HCT116 (cell line): ENCODE results near the gene ITM2B. TPM values are rescaled to one million over a fixed set of nuclear protein-coding genes. Genes with fewer than 3 reads are reported as not detected.

ENCODE experiments used
- ATAC-seq: fragments of 200-7000 bp; cut with Tn5 transposase; 2 replicates; pipeline ENCODE4 v1.9.1; 2020; ENCODE audit warnings: mild to moderate bottlenecking, moderate library complexity
- BruUV-seq: library from RNA; stranded (reverse); fragments of 400-500 nt; replicated peaks from 2 replicates; lab custom pipeline; 2021; lab: Mats Ljungman, UMichigan
- CTCF ChIA-PET: fragments of 300-600 bp; sonication (Branson Sonifier 250); formaldehyde crosslinking; loops from one replicate; lab custom pipeline; 2021; ENCODE audit warnings: antibody characterized with exemption; lab: Charles Lee
- POLR2A ChIA-PET: fragments of 300-600, 350-600 bp; sonication (Branson Sonifier 250); formaldehyde crosslinking; loops from one replicate; lab custom pipeline; 2021; ENCODE audit warnings: antibody characterized with exemption; lab: Charles Lee
- RAD21 ChIA-PET, 2 experiments: fragments of 300-600 bp; sonication (Branson Sonifier 250); formaldehyde crosslinking; loops; one replicate each; lab custom pipeline; 2023; ENCODE audit warnings: low total read pairs in 2 of 2; ENCODE audit not compliant: uncharacterized antibody in 2 of 2, unreplicated experiment in 2 of 2, low non-redundant PET in 1 of 2; lab: Charles Lee
- DNase-seq: peaks from one replicate; pipeline ENCODE4 v3.0.0-alpha.2; 2010; ENCODE audit warnings: low read depth, low spot score
- H2AFZ ChIP-seq: fragments of 200-600 bp; shearing (Covaris generic), sonication (generic); 2 replicates; pipeline ENCODE4 v1.6.1; 2017; ENCODE audit warnings: low read depth, mixed run types, mixed read lengths, antibody characterized with exemption, low read length; ENCODE audit not compliant: poor library complexity, severe bottlenecking
- H3K27ac ChIP-seq: 2 replicates; pipeline ENCODE4 v1.5.1; 2012; ENCODE audit warnings: low read depth, low read length
- H3K27me3 ChIP-seq: fragments of 200-600 bp; sonication (generic); 2 replicates; pipeline ENCODE4 v1.6.1; 2016; ENCODE audit warnings: mixed run types, low read length, mixed read lengths; ENCODE audit not compliant: insufficient read depth
- H3K36me3 ChIP-seq, 2 experiments: fragments of 200-500 bp in 1 of 2; fragments of 200-600 bp in 1 of 2; sonication (Bioruptor generic) in 1 of 2; sonication (generic) in 1 of 2; 2 replicates each; pipeline versions ENCODE4 v1.5.1 to v1.6.1; 2014 to 2016; ENCODE audit warnings: low read length in 2 of 2, inconsistent platforms in 1 of 2, mixed read lengths in 1 of 2, mixed run types in 1 of 2; ENCODE audit not compliant: insufficient read depth in 2 of 2, control insufficient read depth in 1 of 2
- H3K4me1 ChIP-seq, 2 experiments: fragments of 200-600 bp in 1 of 2; sonication (generic) in 1 of 2; 2 replicates each; pipeline versions ENCODE4 v1.5.1 to v1.6.1; 2012 to 2017; ENCODE audit warnings: low read length in 2 of 2, inconsistent platforms in 1 of 2, mild to moderate bottlenecking in 1 of 2, mixed read lengths in 1 of 2, mixed run types in 1 of 2, moderate library complexity in 1 of 2; ENCODE audit not compliant: insufficient read depth in 2 of 2, control insufficient read depth in 1 of 2
- H3K4me2 ChIP-seq: fragments of 200-600 bp; sonication (generic); 2 replicates; pipeline ENCODE4 v1.6.1; 2017; ENCODE audit warnings: mixed run types, low read length, mixed read lengths
- H3K4me3 ChIP-seq, 2 experiments: fragments of 200-600 bp in 1 of 2; sonication (generic) in 1 of 2; replicated peaks in 1 of 2; 2 replicates each; pipeline ENCODE4 v1.5.1; 2011 to 2016; ENCODE audit warnings: low read length in 2 of 2, control low read depth in 1 of 2, low read depth in 1 of 2, mild to moderate bottlenecking in 1 of 2, mixed read lengths in 1 of 2, mixed run types in 1 of 2
- H3K79me2 ChIP-seq: fragments of 200-600 bp; sonication (generic); 2 replicates; pipeline ENCODE4 v1.6.1; 2017; ENCODE audit warnings: mild to moderate bottlenecking, mixed run types, low read length, moderate library complexity, mixed read lengths; ENCODE audit not compliant: insufficient read depth
- H3K9ac ChIP-seq: fragments of 200-600 bp; sonication (generic); 2 replicates; pipeline ENCODE4 v1.6.1; 2016; ENCODE audit warnings: low read length, mixed read lengths
- H3K9me2 ChIP-seq: fragments of 200-600 bp; sonication (generic), shearing (Covaris generic); 2 replicates; pipeline ENCODE4 v1.6.1; 2017; ENCODE audit warnings: mixed run types, mild to moderate bottlenecking, moderate library complexity; ENCODE audit not compliant: insufficient read depth
- H3K9me3 ChIP-seq, 2 experiments: fragments of 200-500 bp in 1 of 2; fragments of 200-600 bp in 1 of 2; sonication (Bioruptor generic) in 1 of 2; sonication (generic) in 1 of 2; 2 replicates each; pipeline ENCODE4 v1.6.1; 2014 to 2017; ENCODE audit warnings: low read length in 2 of 2, mixed read lengths in 2 of 2, inconsistent platforms in 1 of 2, low read depth in 1 of 2, mild to moderate bottlenecking in 1 of 2, mixed run types in 1 of 2, moderate library complexity in 1 of 2; ENCODE audit not compliant: control insufficient read depth in 1 of 2, insufficient read depth in 1 of 2
- H4K20me1 ChIP-seq: fragments of 200-600 bp; sonication (generic), shearing (Covaris generic); 2 replicates; pipeline ENCODE4 v1.6.1; 2017; ENCODE audit warnings: mixed run types, mild to moderate bottlenecking, moderate library complexity; ENCODE audit not compliant: insufficient read depth
- CBX3 ChIP-seq: IDR thresholded peaks from 2 replicates; pipeline ENCODE4 v1.6.1; 2012; ENCODE audit warnings: low read depth
- ELF1 ChIP-seq: IDR thresholded peaks from 2 replicates; pipeline ENCODE4 v1.6.1; 2012; ENCODE audit warnings: low read depth, borderline replicate concordance
- EZH2 ChIP-seq: fragments of 200-600 bp; sonication (generic); IDR thresholded peaks from 2 replicates; pipeline ENCODE4 v1.6.1; 2017; ENCODE audit warnings: antibody characterized with exemption, mixed run types
- EZH2phosphoT487 ChIP-seq: fragments of 200-600 bp; IDR thresholded peaks from 2 replicates; pipeline ENCODE4 v1.6.1; 2018; ENCODE audit warnings: antibody characterized with exemption, borderline replicate concordance
- JUND ChIP-seq: IDR thresholded peaks from 2 replicates; pipeline ENCODE4 v1.6.1; 2012
- POLR2A ChIP-seq: IDR thresholded peaks from 2 replicates; pipeline ENCODE4 v1.7.0; 2011; ENCODE audit warnings: borderline replicate concordance; ENCODE audit not compliant: insufficient read depth, insufficient read length; ENCODE audit errors: extremely low read depth
- RAD21 ChIP-seq: IDR thresholded peaks from 2 replicates; pipeline ENCODE4 v1.6.1; 2012; ENCODE audit warnings: low read depth, mild to moderate bottlenecking
- REST ChIP-seq: IDR thresholded peaks from 2 replicates; pipeline ENCODE4 v1.6.1; 2012; ENCODE audit warnings: low read depth
- SIN3A ChIP-seq: IDR thresholded peaks from 2 replicates; pipeline ENCODE4 v1.6.1; 2012; ENCODE audit warnings: low read depth
- TCF7L2 ChIP-seq: IDR thresholded peaks from 2 replicates; pipeline ENCODE4 v1.7.0; 2011; ENCODE audit warnings: borderline replicate concordance, inconsistent platforms; ENCODE audit not compliant: insufficient read depth, insufficient read length; ENCODE audit errors: extremely low read depth
- YY1 ChIP-seq: IDR thresholded peaks from 2 replicates; pipeline ENCODE4 v1.6.1; 2011; ENCODE audit warnings: low read length, low read depth, moderate library complexity, mild to moderate bottlenecking; ENCODE audit not compliant: insufficient replicate concordance; ENCODE audit errors: extremely low read depth
- intact Hi-C: fragments of 100-400 bp; cut with micrococcal nuclease; formaldehyde crosslinking; loops from 2 replicates; pipeline ENCODE4 v1.10.0; 2022
- total RNA-seq: library from RNA; stranded (reverse); gene quantifications from one replicate; pipeline ENCODE4 v1.2.1, GENCODE V29; 2021; ENCODE audit not compliant: unreplicated experiment
- TF ChIP-seq, protein P1 (sequence below): IDR thresholded peaks from 2 replicates; pipeline ENCODE4 v1.6.1; 2011; ENCODE audit warnings: mild to moderate bottlenecking, low read length, moderate library complexity; ENCODE audit not compliant: insufficient replicate concordance; ENCODE audit errors: extremely low read depth

ITM2B gene
- total RNA-seq, 1 experiment from 2014 or later = 124 TPM

GRCh38 chr13:48296528-48296927 is 63.5 kb downstream of the ITM2B start:
- ChIA-PET RAD21 (no interaction called here), POLR2A (no interaction called here), CTCF (no interaction called here)
- Histone ChIP-seq H3K4me2 (no peak overlapping the region), H3K36me3 (no peaks in the 10 kb centered on the region), H3K27me3 (no peaks in the 10 kb centered on the region), H3K27ac (no peak overlapping the region), H3K4me3 (no peak overlapping the region), H3K9me2 (no peaks in the 10 kb centered on the region), H2AFZ (no peak overlapping the region), H3K79me2 (no peaks in the 10 kb centered on the region), H3K4me1 (no peaks in the 10 kb centered on the region), H3K9ac (no peak overlapping the region), H4K20me1 (no peaks in the 10 kb centered on the region), H3K9me3 (no peaks in the 10 kb centered on the region)
- no peak for ATAC-seq
- TF ChIP-seq RAD21 (no peak), CBX3 (no peak), EZH2phosphoT487 (no peak), JUND (no peak), YY1 (no peak), REST (no peak), SIN3A (no peak), EZH2 (no peak), ELF1 (no peak), POLR2A (no peak), TCF7L2 (no peak)
- TF ChIP-seq, protein P1, sequence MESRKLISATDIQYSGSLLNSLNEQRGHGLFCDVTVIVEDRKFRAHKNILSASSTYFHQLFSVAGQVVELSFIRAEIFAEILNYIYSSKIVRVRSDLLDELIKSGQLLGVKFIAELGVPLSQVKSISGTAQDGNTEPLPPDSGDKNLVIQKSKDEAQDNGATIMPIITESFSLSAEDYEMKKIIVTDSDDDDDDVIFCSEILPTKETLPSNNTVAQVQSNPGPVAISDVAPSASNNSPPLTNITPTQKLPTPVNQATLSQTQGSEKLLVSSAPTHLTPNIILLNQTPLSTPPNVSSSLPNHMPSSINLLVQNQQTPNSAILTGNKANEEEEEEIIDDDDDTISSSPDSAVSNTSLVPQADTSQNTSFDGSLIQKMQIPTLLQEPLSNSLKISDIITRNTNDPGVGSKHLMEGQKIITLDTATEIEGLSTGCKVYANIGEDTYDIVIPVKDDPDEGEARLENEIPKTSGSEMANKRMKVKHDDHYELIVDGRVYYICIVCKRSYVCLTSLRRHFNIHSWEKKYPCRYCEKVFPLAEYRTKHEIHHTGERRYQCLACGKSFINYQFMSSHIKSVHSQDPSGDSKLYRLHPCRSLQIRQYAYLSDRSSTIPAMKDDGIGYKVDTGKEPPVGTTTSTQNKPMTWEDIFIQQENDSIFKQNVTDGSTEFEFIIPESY = no peak
- DNase-seq = no peak
- intact Hi-C loops = no loop called here
- BruUV-seq = no TSS peak
